Muscle of leg (tissue), 11 donors: ENCODE measurements around the gene CACNG6. TPM values are rescaled to one million over a fixed set of nuclear protein-coding genes. Genes with fewer than 3 reads are reported as not detected.

Source experiments
- DNase-seq: peaks from one replicate; pipeline ENCODE4 v3.0.0; 2013
- H3K27ac ChIP-seq: one replicate; pipeline ENCODE4 v1.5.1; 2013; ENCODE audit warnings: mild to moderate bottlenecking, low read length, control low read depth
- H3K27me3 ChIP-seq: one replicate; pipeline ENCODE4 v1.6.1; 2013; ENCODE audit warnings: low read length; ENCODE audit not compliant: control insufficient read depth, insufficient read depth
- H3K36me3 ChIP-seq: one replicate; pipeline ENCODE4 v1.6.1; 2013; ENCODE audit warnings: low read length; ENCODE audit not compliant: control insufficient read depth, insufficient read depth
- H3K4me1 ChIP-seq: one replicate; pipeline ENCODE4 v1.6.1; 2013; ENCODE audit warnings: low read length; ENCODE audit not compliant: control insufficient read depth, insufficient read depth
- H3K4me3 ChIP-seq: one replicate; pipeline ENCODE4 v1.5.1; 2013; ENCODE audit warnings: low read length, control low read depth
- H3K9me3 ChIP-seq: replicated peaks from 2 replicates; pipeline ENCODE4 v1.6.1; 2013; ENCODE audit warnings: low read depth, low read length; ENCODE audit not compliant: control insufficient read depth
- WGBS: methylation state at CpG from one replicate; pipeline ENCODE4 v1.1.5; 2013; ENCODE audit warnings: missing lambda C conversion rate; ENCODE audit not compliant: insufficient coverage; 5-methylcytosine and 5-hydroxymethylcytosine counted together
- polyA plus RNA-seq, 8 donors: library from polyadenylated mRNA; unstranded; fragments of 120-200 nt; gene quantifications; one replicate each; pipeline versions ENCODE4 v1.2.1 to v1.2.3, GENCODE V29; 2013; ENCODE audit warnings: inconsistent platforms in 1 of 8, low replicate concordance in 1 of 8; ENCODE audit not compliant: insufficient read length in 8 of 8, insufficient read depth in 1 of 8
- total RNA-seq: library from RNA; stranded (reverse); fragments of 120-200 nt; gene quantifications from one replicate; pipeline ENCODE4 v1.2.4, GENCODE V29; 2013

Gene CACNG6
- total and polyA plus RNA-seq, 9 donors, result 21.5 to 47.8 (median 32.5) TPM

DNA sequence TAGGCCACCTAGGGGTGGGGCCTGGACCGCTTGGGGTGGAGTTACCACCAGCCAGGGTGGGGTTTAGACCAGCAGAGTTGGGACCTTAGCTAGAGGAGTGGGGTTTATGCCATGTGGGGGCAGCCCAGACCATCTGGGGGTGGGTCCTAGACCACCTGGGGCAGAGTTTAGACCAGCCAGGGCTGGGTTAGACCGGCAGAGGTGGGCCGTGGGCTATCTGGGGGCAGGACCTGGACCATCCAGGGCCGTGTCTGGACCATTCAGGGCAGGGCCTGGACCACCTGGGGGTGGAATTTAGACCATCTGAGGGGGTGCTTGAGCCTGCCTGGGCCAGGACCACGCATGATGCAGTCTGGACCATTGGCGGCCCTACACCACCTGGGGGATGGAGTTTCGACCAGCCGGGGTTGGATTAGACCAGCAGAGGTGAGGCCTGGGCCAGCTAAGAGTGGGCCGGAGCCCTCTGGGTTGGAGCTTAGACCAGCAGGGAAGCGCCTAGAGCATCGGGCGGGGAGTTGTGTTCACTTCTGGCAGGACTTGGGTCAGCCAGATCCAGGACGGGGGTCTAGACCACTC lies 10.0 kb upstream of the CACNG6 start:
- 51% methylated on average over 13 of the region's 13 CpGs for WGBS
- Histone ChIP-seq H3K36me3 (no peaks in the 10 kb centered on the region), H3K4me3 (no peak overlapping the region), H3K4me1 (peaks cover 31% of the 10 kb centered on the region), H3K9me3 (no peaks in the 10 kb centered on the region), H3K27me3 (peaks cover 67% of the 10 kb centered on the region), H3K27ac (peak overlapping the region; percentile 42)
- DNase-seq, result no peak

- Histone ChIP-seq H3K4me1 (peaks cover 31% of the 10 kb centered on the region), H3K36me3 (no peaks in the 10 kb centered on the region), H3K4me3 (peak overlapping the region; percentile 21), H3K27me3 (peaks cover 67% of the 10 kb centered on the region), H3K9me3 (no peaks in the 10 kb centered on the region), H3K27ac (no peak overlapping the region)
- 2% methylated on average over 61 of the region's 62 CpGs for WGBS
- no peak for DNase-seq
Observed at GRCh38 chr19:53982001-53982451, 9.4 kb upstream of the CACNG6 start.

- no peak overlapping the region for H3K27ac ChIP-seq
- DNase-seq, result no peak
- no peaks in the 10 kb centered on the region for H3K9me3 ChIP-seq
- H3K36me3 ChIP-seq, result no peaks in the 10 kb centered on the region
- 1% methylated on average over 33 of the region's 61 CpGs for WGBS
- H3K4me1 ChIP-seq, result peaks cover 30% of the 10 kb centered on the region
- no peak overlapping the region for H3K4me3 ChIP-seq
- peaks cover 66% of the 10 kb centered on the region for H3K27me3 ChIP-seq
Observed at GRCh38 chr19:53982611-53983010, 8.8 kb upstream of the CACNG6 start.

DNA sequence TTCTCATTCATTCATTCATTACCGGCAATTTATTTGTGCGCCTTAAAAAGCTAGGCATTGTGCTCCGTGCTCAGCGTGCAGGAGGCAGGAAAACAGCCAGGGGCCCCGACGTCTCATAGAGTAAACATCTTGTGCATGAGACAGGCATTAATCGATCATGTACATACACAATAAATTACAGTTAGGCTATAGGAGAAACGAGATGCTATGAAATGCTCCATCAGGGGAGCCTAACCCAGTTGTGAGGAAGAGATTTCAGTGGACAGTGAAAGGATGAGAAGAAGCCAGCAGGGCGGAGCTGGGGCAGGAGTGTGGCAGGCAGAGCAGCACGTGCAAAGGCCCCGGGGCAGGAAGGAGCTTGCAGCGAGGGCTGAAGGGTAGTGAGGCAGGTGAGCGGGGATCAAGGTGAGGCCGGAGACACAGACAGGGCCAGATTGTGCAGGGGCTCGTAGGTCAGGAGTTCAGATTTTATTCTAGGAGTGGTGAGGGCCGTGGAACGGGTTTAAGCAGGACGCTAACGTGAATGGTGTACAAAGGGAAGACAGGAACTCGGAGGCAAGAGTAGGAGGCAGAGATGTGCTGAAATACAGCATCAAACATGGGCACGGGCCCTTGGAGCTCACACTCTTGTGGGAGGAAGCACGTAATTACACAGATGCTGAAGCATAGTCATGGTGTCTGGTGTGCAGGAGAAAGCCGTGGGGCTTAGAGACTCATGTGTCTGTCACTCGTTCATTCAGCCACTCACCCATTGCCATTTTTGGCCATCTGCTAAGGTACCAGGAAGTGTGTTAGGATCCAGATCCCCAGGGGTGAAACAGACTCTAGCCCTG lies 7.8 kb upstream of the CACNG6 start:
- Histone ChIP-seq H3K27ac (no peak overlapping the region), H3K36me3 (no peaks in the 10 kb centered on the region), H3K4me3 (no peak overlapping the region), H3K4me1 (peaks cover 21% of the 10 kb centered on the region), H3K27me3 (peaks cover 55% of the 10 kb centered on the region), H3K9me3 (no peaks in the 10 kb centered on the region)
- 80% methylated on average over 17 of the region's 24 CpGs for WGBS
- no peak for DNase-seq

GRCh38 chr19:53985863-53986262 lies 5.6 kb upstream of the CACNG6 start:
- DNase-seq, result no peak
- no peak overlapping the region for H3K27ac ChIP-seq
- WGBS, result 57% methylated on average over 3 of the region's 6 CpGs
- peaks cover 38% of the 10 kb centered on the region for H3K27me3 ChIP-seq
- H3K4me3 ChIP-seq, result no peak overlapping the region
- no peaks in the 10 kb centered on the region for H3K36me3 ChIP-seq
- peaks cover 18% of the 10 kb centered on the region for H3K4me1 ChIP-seq
- no peaks in the 10 kb centered on the region for H3K9me3 ChIP-seq

DNA sequence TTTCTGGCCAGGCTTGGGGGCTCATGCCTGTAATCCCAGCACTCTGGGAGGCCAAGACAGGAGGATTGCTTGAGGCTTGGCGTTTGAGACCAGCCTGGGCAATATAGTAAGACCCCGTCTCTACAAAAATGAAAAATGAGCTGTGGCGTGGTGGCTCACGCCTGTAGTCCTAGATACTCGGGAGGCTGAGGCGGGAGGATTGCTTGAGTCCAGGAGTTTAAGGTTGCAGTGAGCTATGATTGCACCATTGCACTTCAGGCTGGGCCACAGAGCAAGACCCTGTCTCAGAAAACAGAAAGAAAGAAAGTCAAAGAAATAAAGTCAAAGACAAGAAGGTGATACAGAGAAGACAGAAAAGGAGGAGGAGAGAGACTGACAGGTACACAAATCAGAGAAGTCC lies 2.5 kb upstream of the CACNG6 start:
- no peak overlapping the region for H3K27ac ChIP-seq
- no peak overlapping the region for H3K4me3 ChIP-seq
- peaks cover 26% of the 10 kb centered on the region for H3K4me1 ChIP-seq
- no peaks in the 10 kb centered on the region for H3K36me3 ChIP-seq
- peaks cover 44% of the 10 kb centered on the region for H3K27me3 ChIP-seq
- WGBS, result 76% methylated on average over 6 of the region's 6 CpGs
- DNase-seq, result no peak
- no peaks in the 10 kb centered on the region for H3K9me3 ChIP-seq

- Histone ChIP-seq H3K27ac (peak overlapping the region; percentile 59), H3K36me3 (no peaks in the 10 kb centered on the region), H3K27me3 (peaks cover 41% of the 10 kb centered on the region), H3K9me3 (no peaks in the 10 kb centered on the region), H3K4me3 (no peak overlapping the region), H3K4me1 (peaks cover 26% of the 10 kb centered on the region)
- 41% methylated on average over 16 of the region's 22 CpGs for WGBS
- DNase-seq, result no peak
Observed at GRCh38 chr19:53989600-53990533, 1.6 kb upstream of the CACNG6 start.

DNA sequence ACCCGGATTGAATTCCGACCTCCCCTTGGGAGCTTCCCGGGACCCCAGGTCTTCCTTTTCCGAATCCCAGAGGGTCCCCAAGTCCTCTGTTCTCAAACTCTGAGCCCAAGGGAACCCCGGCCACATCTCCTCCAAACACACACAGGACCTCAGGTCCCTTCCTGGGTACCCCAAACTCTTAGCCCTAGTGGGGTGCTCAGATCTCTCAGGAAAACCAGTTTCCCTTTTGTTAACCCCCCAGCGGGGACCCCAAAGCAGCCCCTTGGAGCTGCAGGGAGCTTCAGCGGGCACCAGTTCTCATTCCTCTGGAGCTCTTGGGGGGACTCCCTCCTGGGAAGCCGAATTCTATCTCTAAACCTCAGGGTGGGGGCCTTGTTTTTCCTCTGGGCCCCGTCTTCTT lies 774 bp downstream of the CACNG6 start:
- H3K4me3 ChIP-seq, result peak overlapping the region; percentile 45
- peak overlapping the region; percentile 78 for H3K27ac ChIP-seq
- H3K9me3 ChIP-seq, result no peaks in the 10 kb centered on the region
- H3K4me1 ChIP-seq, result peaks cover 26% of the 10 kb centered on the region
- H3K27me3 ChIP-seq, result peaks cover 43% of the 10 kb centered on the region
- no peak for DNase-seq
- 74% methylated on average over 8 of the region's 9 CpGs for WGBS
- no peaks in the 10 kb centered on the region for H3K36me3 ChIP-seq

DNA sequence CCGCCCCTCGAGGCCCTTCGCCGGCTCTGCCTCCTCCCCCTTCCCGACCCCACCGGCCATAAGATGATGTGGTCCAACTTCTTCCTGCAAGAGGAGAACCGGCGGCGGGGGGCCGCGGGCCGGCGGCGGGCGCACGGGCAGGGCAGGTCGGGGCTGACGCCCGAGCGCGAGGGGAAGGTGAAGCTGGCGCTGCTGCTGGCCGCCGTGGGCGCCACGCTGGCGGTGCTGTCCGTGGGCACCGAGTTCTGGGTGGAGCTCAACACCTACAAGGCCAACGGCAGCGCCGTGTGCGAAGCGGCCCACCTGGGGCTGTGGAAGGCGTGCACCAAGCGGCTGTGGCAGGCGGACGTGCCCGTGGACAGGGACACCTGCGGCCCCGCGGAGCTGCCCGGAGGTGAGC lies 1.4 kb downstream of the CACNG6 start:
- Histone ChIP-seq H3K36me3 (no peaks in the 10 kb centered on the region), H3K27ac (no peak overlapping the region), H3K4me1 (peaks cover 26% of the 10 kb centered on the region), H3K9me3 (no peaks in the 10 kb centered on the region), H3K27me3 (peaks cover 43% of the 10 kb centered on the region), H3K4me3 (peak overlapping the region; percentile 45)
- no peak for DNase-seq
- 20% methylated on average over 43 of the region's 43 CpGs for WGBS

- Histone ChIP-seq H3K36me3 (no peaks in the 10 kb centered on the region), H3K4me1 (peaks cover 26% of the 10 kb centered on the region), H3K4me3 (no peak overlapping the region), H3K27ac (no peak overlapping the region), H3K27me3 (peaks cover 47% of the 10 kb centered on the region), H3K9me3 (no peaks in the 10 kb centered on the region)
- DNase-seq, result no peak
- WGBS, result 58% methylated on average over 3 of the region's 3 CpGs
Observed at GRCh38 chr19:53993448-53993847, 2.0 kb downstream of the CACNG6 start.
